A673 (cell line): ENCODE measurements around the gene BCL2L2. TPM values are rescaled to one million over a fixed set of nuclear protein-coding genes. Genes with fewer than 3 reads are reported as not detected.
A peak's percentile ranks its signal among the peaks of the same experiment; 100 is the strongest.

Experiments used
- BruUV-seq: library from RNA; stranded (reverse); fragments of 400-500 nt; replicated peaks from 2 replicates; lab custom pipeline; 2021; lab: Mats Ljungman, UMichigan
- CTCF ChIA-PET: fragments of 300-600 bp; sonication (Branson Sonifier 250); formaldehyde crosslinking; loops from one replicate; lab custom pipeline; 2022; ENCODE audit warnings: antibody characterized with exemption; lab: Charles Lee
- POLR2A ChIA-PET: fragments of 300-600 bp; sonication (Branson Sonifier 250); formaldehyde crosslinking; loops from one replicate; lab custom pipeline; 2022; ENCODE audit warnings: antibody characterized with exemption; ENCODE audit not compliant: low non-redundant PET; lab: Charles Lee
- DNase-seq: peaks from one replicate; pipeline ENCODE4 v3.0.0-alpha.2; 2015; ENCODE audit warnings: low spot score
- H3K27ac ChIP-seq: fragments of 200-600 bp; sonication (generic); 2 replicates; pipeline ENCODE4 v1.5.1; 2016; ENCODE audit warnings: mixed run types, low read depth, mild to moderate bottlenecking, mixed read lengths, antibody characterized with exemption, low read length; ENCODE audit not compliant: poor library complexity, severe bottlenecking
- H3K27me3 ChIP-seq: fragments of 200-600 bp; sonication (generic); replicated peaks from 2 replicates; pipeline ENCODE4 v1.6.1; 2017; ENCODE audit warnings: mixed run types, low read depth, mild to moderate bottlenecking, mixed read lengths, antibody characterized with exemption, low read length; ENCODE audit not compliant: insufficient read depth, poor library complexity
- H3K36me3 ChIP-seq: fragments of 200-600 bp; sonication (generic); 2 replicates; pipeline ENCODE4 v1.6.1; 2016; ENCODE audit warnings: mixed run types, mild to moderate bottlenecking, mixed read lengths, antibody characterized with exemption, low read length; ENCODE audit not compliant: insufficient read depth, poor library complexity, severe bottlenecking
- H3K4me1 ChIP-seq: fragments of 200-600 bp; sonication (generic); 2 replicates; pipeline ENCODE4 v1.6.1; 2017; ENCODE audit warnings: mixed run types, mild to moderate bottlenecking, mixed read lengths, antibody characterized with exemption, low read length; ENCODE audit not compliant: insufficient read depth, poor library complexity, severe bottlenecking
- H3K4me3 ChIP-seq: fragments of 200-600 bp; sonication (generic); 2 replicates; pipeline ENCODE4 v1.5.1; 2016; ENCODE audit warnings: low read depth, mixed run types, mild to moderate bottlenecking, mixed read lengths, low read length; ENCODE audit not compliant: poor library complexity, severe bottlenecking
- H3K9me3 ChIP-seq: fragments of 200-600 bp; sonication (generic); 2 replicates; pipeline ENCODE4 v1.6.1; 2016; ENCODE audit warnings: mixed run types, low read depth, mild to moderate bottlenecking, mixed read lengths, antibody characterized with exemption, low read length; ENCODE audit not compliant: poor library complexity, severe bottlenecking
- CTCF ChIP-seq: fragments of 300-800, 200-600 bp; sonication (generic); conservative IDR thresholded peaks from 2 replicates; pipeline ENCODE4 v1.5.1; 2017; ENCODE audit warnings: low read depth, mild to moderate bottlenecking, antibody characterized with exemption, low read length, moderate library complexity, mixed read lengths
- EZH2 ChIP-seq: fragments of 200-600 bp; sonication (generic); IDR thresholded peaks from 2 replicates; pipeline ENCODE4 v1.6.1; 2017; ENCODE audit warnings: borderline replicate concordance, low read depth, mild to moderate bottlenecking, mixed read lengths, antibody characterized with exemption, low read length; ENCODE audit not compliant: poor library complexity, severe bottlenecking
- intact Hi-C: fragments of 100-400 bp; cut with micrococcal nuclease; formaldehyde crosslinking; loops from one replicate; pipeline ENCODE4 v1.10.0; 2022; ENCODE audit not compliant: unreplicated experiment
- total RNA-seq: library from RNA; stranded (reverse); gene quantifications from 2 replicates; pipeline ENCODE4 v1.2.3, GENCODE V29; 2021

Gene BCL2L2
- total RNA-seq, 1 experiment from 2014 or later: 22.8 TPM

GRCh38 chr14:23299211-23299957 lies 7.2 kb upstream of the BCL2L2 start:
- peak; percentile 71 for DNase-seq
- H3K4me3 ChIP-seq: no peak overlapping the region
- H3K36me3 ChIP-seq: peaks cover 3% of the 10 kb centered on the region
- no peak overlapping the region for H3K27ac ChIP-seq
- H3K27me3 ChIP-seq: no peaks in the 10 kb centered on the region
- ChIA-PET CTCF (interaction anchor here (0.5 to 0.8 kb wide), 4 partner anchors 13 to 882 kb away, joined by 3 to 6 read pairs (median 5); no protein-coding TSS in a partner anchor), POLR2A (no interaction called here)
- intact Hi-C loops: loop anchor here (2.0 to 10.0 kb wide), 2 partner anchors 35 to 175 kb away; no protein-coding TSS in a partner anchor
- TF ChIP-seq EZH2 (no peak), CTCF (peak; percentile 55)
- peaks cover 27% of the 10 kb centered on the region for H3K4me1 ChIP-seq
- no peaks in the 10 kb centered on the region for H3K9me3 ChIP-seq
- no TSS peak for BruUV-seq

GRCh38 chr14:23299986-23300686 lies 6.5 kb upstream of the BCL2L2 start:
- H3K36me3 ChIP-seq: peaks cover 3% of the 10 kb centered on the region
- ChIA-PET POLR2A (interaction anchor here (0.5 kb wide), 1 partner anchor 219 kb away, joined by 3 read pairs; no protein-coding TSS in a partner anchor), CTCF (interaction anchor here (0.6 to 1.0 kb wide), 4 partner anchors 14 to 881 kb away, joined by 3 to 6 read pairs (median 4); no protein-coding TSS in a partner anchor)
- peaks cover 24% of the 10 kb centered on the region for H3K4me1 ChIP-seq
- peak overlapping the region; percentile 72 for H3K27ac ChIP-seq
- DNase-seq: no peak
- no peaks in the 10 kb centered on the region for H3K9me3 ChIP-seq
- TF ChIP-seq EZH2 (no peak), CTCF (no peak)
- H3K4me3 ChIP-seq: peak overlapping the region; percentile 65
- no peaks in the 10 kb centered on the region for H3K27me3 ChIP-seq
- BruUV-seq: no TSS peak
- intact Hi-C loops: loop anchor here (2.0 to 10.0 kb wide), 2 partner anchors 35 to 175 kb away; no protein-coding TSS in a partner anchor

- intact Hi-C loops: no loop called here
- peaks cover 24% of the 10 kb centered on the region for H3K4me1 ChIP-seq
- ChIA-PET POLR2A (interaction anchor here (0.5 kb wide), 1 partner anchor 220 kb away, joined by 3 read pairs; no protein-coding TSS in a partner anchor), CTCF (interaction anchor here (0.8 to 1.0 kb wide), 4 partner anchors 16 to 232 kb away, joined by 3 to 7 read pairs (median 4); partner anchors contain the start of gene PABPN1)
- H3K4me3 ChIP-seq: peak overlapping the region; percentile 65
- DNase-seq: no peak
- TSS peak; percentile 70 for BruUV-seq
- H3K27ac ChIP-seq: peak overlapping the region; percentile 72
- no peaks in the 10 kb centered on the region for H3K27me3 ChIP-seq
- peaks cover 3% of the 10 kb centered on the region for H3K36me3 ChIP-seq
- H3K9me3 ChIP-seq: no peaks in the 10 kb centered on the region
- TF ChIP-seq EZH2 (no peak), CTCF (no peak)
Measured at GRCh38 chr14:23300687-23301223, 5.9 kb upstream of the BCL2L2 start.
